GM18502 (cell line): ENCODE results near the gene MORN1.

Source experiments
- ATAC-seq: cut with Tn5 transposase; IDR thresholded peaks from one replicate; pipeline ENCODE4 v1.9.1; 2021; ENCODE audit warnings: mild to moderate bottlenecking; ENCODE audit not compliant: unreplicated experiment, poor library complexity

MORN1 gene

GRCh38 chr1:2283371-2283990, 107.9 kb downstream of the MORN1 start:
- no peak for ATAC-seq

- no peak for ATAC-seq
These were observed 108.6 kb downstream of the MORN1 start for GRCh38 chr1:2282556-2283270.

- no peak for ATAC-seq
These were observed 111.5 kb downstream of the MORN1 start for GRCh38 chr1:2279817-2280216.

GRCh38 chr1:2279210-2279639, 112.1 kb downstream of the MORN1 start:
- ATAC-seq = no peak

- ATAC-seq = no peak
These were observed 112.7 kb downstream of the MORN1 start for GRCh38 chr1:2278591-2279209.

- ATAC-seq = no peak
These were observed 113.4 kb downstream of the MORN1 start for GRCh38 chr1:2277741-2278488.

- ATAC-seq = no peak
These were observed 114.4 kb downstream of the MORN1 start for GRCh38 chr1:2276803-2277580.

- ATAC-seq = no peak
These were observed 115.4 kb downstream of the MORN1 start for GRCh38 chr1:2275796-2276536.

GRCh38 chr1:2274929-2275475, 116.4 kb downstream of the MORN1 start:
- no peak for ATAC-seq

- no peak for ATAC-seq
These were observed 117.0 kb downstream of the MORN1 start for GRCh38 chr1:2274231-2274928.

- ATAC-seq = no peak
These were observed 117.8 kb downstream of the MORN1 start for GRCh38 chr1:2273401-2274090.

- no peak for ATAC-seq
These were observed 118.5 kb downstream of the MORN1 start for GRCh38 chr1:2272686-2273400.

- ATAC-seq = no peak
These were observed 119.3 kb downstream of the MORN1 start for GRCh38 chr1:2271841-2272655.
